Tibial nerve (tissue), 4 donors: Measurements from ENCODE around the gene CHRNA7. TPM values are rescaled to one million over a fixed set of nuclear protein-coding genes. Genes with fewer than 3 reads are reported as not detected.

Experiments used
- DNase-seq, 2 donors: peaks; one replicate each; pipeline ENCODE4 v3.0.0-alpha.2; 2019; ENCODE audit warnings: low spot score in 2 of 2
- H3K27ac ChIP-seq, 4 donors: fragments of 200-600 bp; sonication (generic) in 3 of 4; one replicate each; pipeline ENCODE4 v1.5.1; 2017 to 2019; ENCODE audit warnings: mild to moderate bottlenecking in 1 of 4
- H3K27me3 ChIP-seq, 2 donors: fragments of 200-600 bp; sonication (generic) in 1 of 2; one replicate each; pipeline versions ENCODE4 v1.5.1 to v1.6.0; 2017 to 2019
- H3K36me3 ChIP-seq, 3 donors: fragments of 200-600 bp; sonication (generic); one replicate each; pipeline ENCODE4 v1.5.1; 2018 to 2019
- H3K4me1 ChIP-seq, 4 donors: fragments of 200-600 bp; sonication (generic) in 3 of 4; one replicate each; pipeline ENCODE4 v1.5.1; 2017 to 2019
- H3K4me3 ChIP-seq, 4 donors: fragments of 200-600 bp; sonication (generic) in 3 of 4; one replicate each; pipeline ENCODE4 v1.5.1; 2017 to 2019; ENCODE audit warnings: mild to moderate bottlenecking in 1 of 4, moderate library complexity in 1 of 4
- H3K9me3 ChIP-seq, 4 donors: fragments of 200-600 bp; sonication (generic) in 3 of 4; one replicate each; pipeline ENCODE4 v1.5.1; 2017 to 2019
- CTCF ChIP-seq, 5 experiments: fragments of 200-600 bp in 3 of 5; fragments of 450-650 bp in 2 of 5; sonication (generic) in 3 of 5; IDR thresholded peaks; one replicate each; pipeline ENCODE4 v1.5.1; 2016 to 2019; ENCODE audit warnings: antibody characterized with exemption in 5 of 5, mild to moderate bottlenecking in 3 of 5, moderate library complexity in 2 of 5
- EP300 ChIP-seq, 2 donors: sonication (generic); formaldehyde crosslinking; IDR thresholded peaks; one replicate each; pipeline ENCODE4 v1.6.1; 2017; ENCODE audit warnings: antibody characterized with exemption in 2 of 2, mild to moderate bottlenecking in 1 of 2
- POLR2A ChIP-seq, 2 donors: fragments of 450-650 bp; IDR thresholded peaks; one replicate each; pipeline ENCODE4 v1.6.1; 2017; ENCODE audit warnings: antibody characterized with exemption in 2 of 2, mild to moderate bottlenecking in 2 of 2, moderate library complexity in 2 of 2
- WGBS, 2 donors: methylation state at CpG; one replicate each; pipeline ENCODE4 v1.1.5; 2018; 5-methylcytosine and 5-hydroxymethylcytosine counted together
- total RNA-seq, 4 donors: library from RNA; depleted of rRNA; stranded (reverse); fragments of >200 nt; gene quantifications; one replicate each; pipeline ENCODE4 v1.1.0, GENCODE V29; 2016

The CHRNA7 gene
- total RNA-seq, result 1 to 10 TPM in 3 of 4 donors, under 1 TPM in 1; 0.20 to 6.3 (median 1.3) TPM

- no peaks in the 10 kb centered on the region for H3K36me3 ChIP-seq
- H3K27ac ChIP-seq, result peak within 1 kb of the TSS in 1 of 4 donors; percentile 26
- peak within 1 kb of the TSS; percentile 28 to 53 (median 36) for H3K4me3 ChIP-seq
- 0 to 1% methylated on average over 32 to 45 of the region's 92 CpGs for WGBS, 2 donors
- DNase-seq, result no peak
- H3K9me3 ChIP-seq, result no peaks in the 10 kb centered on the region
- peaks cover 0 to 18% (median 0%) of the 10 kb centered on the region in 4 donors for H3K4me1 ChIP-seq
- TF ChIP-seq CTCF (IDR thresholded peaks at IDR 0.05) (peak in 2 of 5 experiments; percentile 10 to 18), EP300 (IDR thresholded peaks at IDR 0.05) (no peak)
- H3K27me3 ChIP-seq, result peaks cover 0 to 40% of the 10 kb centered on the region in 2 donors
These were observed at the start of gene CHRNA7 for GRCh38 chr15:32029862-32030781. TSS of gene CHRNA7 (plus strand) at chr15:32030515. CDS start at chr15:32030595, 80 bp downstream.

DNA sequence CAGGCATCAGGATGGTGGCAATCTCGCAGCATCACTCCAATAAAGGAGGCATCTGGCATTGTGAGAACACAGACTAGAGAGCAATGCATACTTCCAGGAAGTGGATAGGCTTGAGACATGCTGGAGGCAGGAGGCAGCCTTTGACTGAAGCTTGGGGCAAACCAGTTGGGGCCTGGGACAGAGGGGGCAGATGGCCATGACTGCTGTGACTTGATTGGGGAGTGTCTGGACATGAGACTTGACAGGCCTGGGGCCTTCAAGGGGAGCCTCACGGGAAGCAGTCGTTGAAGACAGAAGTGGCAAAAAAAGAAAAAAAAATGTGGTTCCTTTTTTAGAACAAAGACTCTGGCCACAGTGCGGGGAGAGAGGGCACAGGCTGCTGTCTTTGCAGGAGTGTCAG lies 44.7 kb upstream of the CHRNA7 start:
- TF ChIP-seq EP300 (IDR thresholded peaks at IDR 0.05) (no peak), CTCF (IDR thresholded peaks at IDR 0.05) (no peak), POLR2A (IDR thresholded peaks at IDR 0.05) (no peak)

GRCh38 chr15:31993062-31993461 lies 37.3 kb upstream of the CHRNA7 start:
- H3K9me3 ChIP-seq, result peaks cover 0 to 9% (median 0%) of the 10 kb centered on the region in 4 donors
- no peak overlapping the region for H3K4me3 ChIP-seq
- H3K27me3 ChIP-seq, result no peaks in the 10 kb centered on the region
- WGBS, 2 donors, result 72 to 86% methylated on average over 4 of the region's 4 CpGs
- TF ChIP-seq EP300 (IDR thresholded peaks at IDR 0.05) (no peak), POLR2A (IDR thresholded peaks at IDR 0.05) (no peak), CTCF (IDR thresholded peaks at IDR 0.05) (no peak)
- no peaks in the 10 kb centered on the region for H3K4me1 ChIP-seq
- no peak for DNase-seq
- H3K36me3 ChIP-seq, result no peaks in the 10 kb centered on the region
- H3K27ac ChIP-seq, result no peak overlapping the region

More for the DNA sequence above, 44.7 kb upstream of the CHRNA7 start:
- WGBS, 2 donors, result 31 to 37% methylated on average over 4 of the region's 4 CpGs
- Histone ChIP-seq H3K9me3 (peaks cover 0 to 9% (median 0%) of the 10 kb centered on the region in 4 donors), H3K4me3 (no peak overlapping the region), H3K36me3 (no peaks in the 10 kb centered on the region), H3K27me3 (no peaks in the 10 kb centered on the region), H3K4me1 (no peaks in the 10 kb centered on the region), H3K27ac (no peak overlapping the region)
- no peak for DNase-seq

DNA sequence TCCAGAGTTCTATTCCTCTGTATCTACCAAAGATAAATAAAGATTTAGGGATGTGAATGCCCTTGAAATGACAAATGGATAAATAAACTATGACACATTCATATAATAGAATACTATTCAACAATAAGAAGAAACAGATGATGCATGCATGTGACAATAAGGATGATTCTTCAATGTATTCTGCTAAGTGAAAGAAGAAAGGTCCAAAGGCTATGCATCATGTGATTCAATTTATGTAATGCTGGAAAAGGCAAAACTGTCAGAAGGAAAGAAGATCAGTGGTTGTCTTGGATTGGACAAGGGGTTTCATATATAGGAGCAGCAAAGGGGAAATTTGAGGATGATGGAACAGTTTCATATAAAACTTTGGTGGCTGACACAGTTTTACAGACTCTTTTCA lies 32.6 kb upstream of the CHRNA7 start:
- Histone ChIP-seq H3K9me3 (no peaks in the 10 kb centered on the region), H3K36me3 (no peaks in the 10 kb centered on the region), H3K27me3 (no peaks in the 10 kb centered on the region), H3K4me1 (no peaks in the 10 kb centered on the region), H3K27ac (no peak overlapping the region), H3K4me3 (no peak overlapping the region)
- TF ChIP-seq EP300 (IDR thresholded peaks at IDR 0.05) (no peak), POLR2A (IDR thresholded peaks at IDR 0.05) (no peak)
- DNase-seq, result no peak

GRCh38 chr15:32003558-32003957 lies 26.8 kb upstream of the CHRNA7 start:
- TF ChIP-seq EP300 (IDR thresholded peaks at IDR 0.05) (no peak), CTCF (IDR thresholded peaks at IDR 0.05) (no peak), POLR2A (IDR thresholded peaks at IDR 0.05) (no peak)
- DNase-seq, result no peak
- WGBS, 2 donors, result 88 to 90% methylated on average over 2 of the region's 2 CpGs
- no peak overlapping the region for H3K4me3 ChIP-seq
- no peaks in the 10 kb centered on the region for H3K9me3 ChIP-seq
- H3K36me3 ChIP-seq, result no peaks in the 10 kb centered on the region
- H3K27me3 ChIP-seq, result no peaks in the 10 kb centered on the region
- no peak overlapping the region for H3K27ac ChIP-seq
- no peaks in the 10 kb centered on the region for H3K4me1 ChIP-seq
